ENCODE data around the gene CYYR1. TPM values are rescaled to one million over a fixed set of nuclear protein-coding genes. Genes with fewer than 3 reads are reported as not detected.

CYYR1 gene
- total RNA-seq, 1 donor: 0.09 TPM

DNA sequence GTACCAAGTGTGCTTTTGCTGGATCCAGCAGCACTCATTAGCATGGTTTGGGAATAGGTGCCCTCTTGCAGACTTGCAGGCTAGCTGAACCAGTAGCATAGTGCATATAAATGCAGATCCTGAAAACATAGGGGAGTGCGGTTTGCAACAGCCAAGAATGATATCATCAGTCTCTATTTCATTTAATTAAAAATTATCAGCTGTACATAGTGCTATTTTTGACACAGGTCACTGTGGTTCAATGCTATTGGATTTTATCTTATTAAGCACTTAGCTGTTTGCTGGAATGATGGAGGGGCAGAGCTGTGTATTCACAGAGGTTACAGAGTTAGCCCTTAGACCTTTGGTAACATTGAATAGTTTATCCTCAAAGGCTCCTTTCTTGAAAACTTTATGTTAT, 43.6 kb downstream of the CYYR1 start:
- DNase-seq (ENCODE audit: low read depth): no peak
- TF ChIP-seq, protein P1, sequence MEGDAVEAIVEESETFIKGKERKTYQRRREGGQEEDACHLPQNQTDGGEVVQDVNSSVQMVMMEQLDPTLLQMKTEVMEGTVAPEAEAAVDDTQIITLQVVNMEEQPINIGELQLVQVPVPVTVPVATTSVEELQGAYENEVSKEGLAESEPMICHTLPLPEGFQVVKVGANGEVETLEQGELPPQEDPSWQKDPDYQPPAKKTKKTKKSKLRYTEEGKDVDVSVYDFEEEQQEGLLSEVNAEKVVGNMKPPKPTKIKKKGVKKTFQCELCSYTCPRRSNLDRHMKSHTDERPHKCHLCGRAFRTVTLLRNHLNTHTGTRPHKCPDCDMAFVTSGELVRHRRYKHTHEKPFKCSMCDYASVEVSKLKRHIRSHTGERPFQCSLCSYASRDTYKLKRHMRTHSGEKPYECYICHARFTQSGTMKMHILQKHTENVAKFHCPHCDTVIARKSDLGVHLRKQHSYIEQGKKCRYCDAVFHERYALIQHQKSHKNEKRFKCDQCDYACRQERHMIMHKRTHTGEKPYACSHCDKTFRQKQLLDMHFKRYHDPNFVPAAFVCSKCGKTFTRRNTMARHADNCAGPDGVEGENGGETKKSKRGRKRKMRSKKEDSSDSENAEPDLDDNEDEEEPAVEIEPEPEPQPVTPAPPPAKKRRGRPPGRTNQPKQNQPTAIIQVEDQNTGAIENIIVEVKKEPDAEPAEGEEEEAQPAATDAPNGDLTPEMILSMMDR (IDR thresholded peaks at IDR 0.05; ENCODE audit: insufficient read depth, low read length): no peak
- no peak overlapping the region for H3K4me3 ChIP-seq (ENCODE audit: low read depth, low read length)

DNA sequence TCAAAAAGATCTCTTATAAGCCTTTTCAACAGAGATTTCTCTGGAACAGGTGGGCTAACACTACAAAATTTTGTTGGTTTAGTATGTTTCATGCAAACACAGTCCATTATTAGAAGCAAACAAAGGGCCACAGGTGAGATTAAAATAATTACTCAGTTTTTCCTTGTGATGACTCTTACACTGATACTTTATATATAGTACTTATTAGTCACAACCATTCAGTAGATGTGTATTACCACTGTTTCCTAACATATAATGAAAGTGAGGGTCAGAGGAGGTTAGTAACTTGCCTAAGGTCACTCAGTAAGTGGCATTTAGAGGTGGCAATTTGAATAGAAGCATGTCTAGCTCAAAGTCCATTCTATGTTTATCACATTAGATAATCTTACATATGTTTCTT, 44.2 kb downstream of the CYYR1 start:
- no peak for DNase-seq (ENCODE audit: low read depth)
- H3K4me3 ChIP-seq (ENCODE audit: low read depth, low read length): no peak overlapping the region
- TF ChIP-seq, protein P1 (IDR thresholded peaks at IDR 0.05; ENCODE audit: insufficient read depth, low read length): no peak

DNA sequence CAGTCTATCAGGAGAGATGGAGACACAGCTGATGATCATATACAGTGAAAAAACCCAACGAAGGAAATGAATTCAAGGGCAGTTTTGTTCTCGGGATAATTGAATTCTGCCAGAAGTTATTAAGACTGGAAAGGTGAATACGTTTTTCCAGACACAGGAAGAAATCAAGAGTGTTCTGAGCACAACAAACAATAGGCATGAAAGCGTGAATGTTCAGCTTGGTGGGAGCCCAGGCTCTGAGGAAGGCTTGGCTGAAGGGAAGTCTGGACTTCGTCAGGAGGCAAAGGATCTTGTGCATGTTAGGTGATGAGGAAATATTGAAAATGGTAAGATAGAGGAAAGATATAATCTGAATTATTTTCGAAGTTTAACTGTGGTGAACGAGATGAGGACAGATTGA, 50.4 kb downstream of the CYYR1 start:
- no peak overlapping the region for H3K4me3 ChIP-seq (ENCODE audit: low read depth, low read length)
- TF ChIP-seq, protein P1 (IDR thresholded peaks at IDR 0.05; ENCODE audit: insufficient read depth, low read length): no peak
- no peak for DNase-seq (ENCODE audit: low read depth)

- DNase-seq (ENCODE audit: low read depth): no peak
- TF ChIP-seq, protein P1 (IDR thresholded peaks at IDR 0.05; ENCODE audit: insufficient read depth, low read length): no peak
- no peak overlapping the region for H3K4me3 ChIP-seq (ENCODE audit: low read depth, low read length)
Observed at GRCh38 chr21:26519142-26519541, 53.9 kb downstream of the CYYR1 start.

- H3K4me3 ChIP-seq (ENCODE audit: low read depth, low read length): no peak overlapping the region
- TF ChIP-seq, protein P1 (IDR thresholded peaks at IDR 0.05; ENCODE audit: insufficient read depth, low read length): no peak
Observed at GRCh38 chr21:26515257-26515656, 57.8 kb downstream of the CYYR1 start.

GRCh38 chr21:26513212-26513611, 59.9 kb downstream of the CYYR1 start:
- DNase-seq (ENCODE audit: low read depth): peak; percentile 48
- TF ChIP-seq, protein P1 (IDR thresholded peaks at IDR 0.05; ENCODE audit: insufficient read depth, low read length): no peak
- H3K4me3 ChIP-seq (ENCODE audit: low read depth, low read length): no peak overlapping the region

More at GRCh38 chr21:26515257-26515656, 57.8 kb downstream of the CYYR1 start:
- DNase-seq (ENCODE audit: low read depth): no peak

DNA sequence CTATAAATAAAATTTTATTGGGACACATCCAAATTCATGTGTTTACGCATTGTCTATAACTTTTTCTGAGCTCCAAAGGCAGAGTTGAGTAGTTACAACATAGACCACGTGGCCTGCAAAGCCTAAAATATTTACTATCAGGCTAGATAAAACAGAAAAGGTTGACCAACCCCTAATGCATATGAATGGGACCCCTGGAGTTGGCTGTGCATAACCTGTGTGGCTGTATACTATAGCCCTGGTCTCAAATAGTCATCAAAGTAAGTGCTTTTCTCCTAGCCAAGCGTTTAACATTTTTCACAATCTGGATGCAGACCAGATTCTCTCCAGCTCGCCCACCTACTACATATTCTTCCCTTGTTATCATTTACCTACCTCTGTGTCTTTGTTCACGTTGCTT, 60.4 kb downstream of the CYYR1 start:
- no peak overlapping the region for H3K4me3 ChIP-seq (ENCODE audit: low read depth, low read length)
- TF ChIP-seq, protein P1 (IDR thresholded peaks at IDR 0.05; ENCODE audit: insufficient read depth, low read length): no peak
- no peak for DNase-seq (ENCODE audit: low read depth)
